NCI-H2171 treated with DMSO at 0.1 percent for 48 hours (cell line): ENCODE results near the gene CRADD.
"Not testable (repeated sequence)": the region's sequence is repeated elsewhere in the genome, so short reads cannot be mapped to it uniquely, and the experiment has no call there.

ENCODE experiments used
- DNase-seq: peaks from one replicate; lab custom pipeline; 2025; lab: John Stamatoyannopoulos, UW

Gene CRADD

GRCh38 chr12:93782853-93783252, 105.7 kb downstream of the CRADD start:
- DNase-seq = no peak

- DNase-seq = peak; percentile 26
Observed at GRCh38 chr12:93783832-93784231, 106.7 kb downstream of the CRADD start.

GRCh38 chr12:93784339-93785086, 107.3 kb downstream of the CRADD start:
- DNase-seq = peak; percentile 91

- DNase-seq = no peak
Observed at GRCh38 chr12:93785249-93786010, 108.3 kb downstream of the CRADD start.

GRCh38 chr12:93786656-93787397, 109.7 kb downstream of the CRADD start:
- no peak for DNase-seq

GRCh38 chr12:93788853-93789252, 111.7 kb downstream of the CRADD start:
- DNase-seq = no peak

- no peak for DNase-seq
Observed at GRCh38 chr12:93789767-93790166, 112.6 kb downstream of the CRADD start.

- no peak for DNase-seq
Observed at GRCh38 chr12:93790472-93791152, 113.4 kb downstream of the CRADD start.

- no peak for DNase-seq
Observed at GRCh38 chr12:93793007-93793406, 115.8 kb downstream of the CRADD start.

GRCh38 chr12:93793983-93794382, 116.8 kb downstream of the CRADD start:
- DNase-seq = no peak

GRCh38 chr12:93794738-93795137, 117.6 kb downstream of the CRADD start:
- no peak for DNase-seq

GRCh38 chr12:93795352-93795751, 118.2 kb downstream of the CRADD start:
- DNase-seq = no peak

- DNase-seq = no peak
Observed at GRCh38 chr12:93796729-93797128, 119.6 kb downstream of the CRADD start.

GRCh38 chr12:93798279-93799151, 121.3 kb downstream of the CRADD start:
- peak; percentile 11 for DNase-seq

- DNase-seq = not testable (repeated sequence)
Observed at GRCh38 chr12:93801666-93802065, 124.5 kb downstream of the CRADD start.

- DNase-seq = no peak
Observed at GRCh38 chr12:93802293-93802692, 125.1 kb downstream of the CRADD start.

- peak; percentile 18 for DNase-seq
Observed at GRCh38 chr12:93802698-93803423, 125.7 kb downstream of the CRADD start.

GRCh38 chr12:93803424-93803807, 126.2 kb downstream of the CRADD start:
- DNase-seq = peak; percentile 85

- DNase-seq = no peak
Observed at GRCh38 chr12:93804392-93805179, 127.4 kb downstream of the CRADD start.

GRCh38 chr12:93805736-93806141, 128.6 kb downstream of the CRADD start:
- DNase-seq = no peak
